Measurements from ENCODE around the gene ARIH1. TPM values are rescaled to one million over a fixed set of nuclear protein-coding genes. Genes with fewer than 3 reads are reported as not detected.

The ARIH1 gene
- total RNA-seq, 1 experiment from 2014 or later: 192 TPM

DNA sequence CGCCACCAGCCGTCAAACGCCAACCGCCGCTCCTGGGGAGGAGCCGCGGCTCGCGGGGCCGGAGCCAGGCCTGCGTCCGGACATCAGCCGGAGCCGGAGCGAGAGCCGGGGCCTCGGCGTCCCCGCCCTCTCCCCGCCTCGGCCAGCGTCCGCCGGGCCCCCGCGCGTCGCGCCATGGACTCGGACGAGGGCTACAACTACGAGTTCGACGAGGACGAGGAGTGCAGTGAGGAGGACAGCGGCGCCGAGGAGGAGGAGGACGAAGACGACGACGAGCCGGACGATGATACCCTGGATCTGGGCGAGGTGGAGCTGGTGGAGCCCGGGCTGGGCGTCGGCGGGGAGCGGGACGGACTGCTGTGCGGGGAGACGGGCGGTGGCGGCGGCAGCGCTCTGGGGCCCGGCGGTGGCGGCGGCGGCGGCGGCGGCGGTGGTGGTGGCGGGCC lies 359 bp downstream of the ARIH1 start:
- H3K9me3 ChIP-seq (ENCODE audit: control insufficient read depth, insufficient read depth, low read depth, low read length): no peaks in the 10 kb centered on the region
- in situ Hi-C loops (cut with HindIII; ENCODE audit: low pct_unique_long_range_greater_than_20kb, low sequenced_read_pairs) (no loop called here), intact Hi-C loops (cut with micrococcal nuclease; ENCODE audit: unreplicated experiment) (loop anchor here (10.0 kb wide), 1 partner anchor 100 kb away; the partner anchor contains the start of gene HEXA)
- no TSS peak for BruUV-seq (replicated peaks)
- ChIA-PET POLR2A (no interaction called here), CTCF (no interaction called here)
- no peaks in the 10 kb centered on the region for H3K27me3 ChIP-seq (ENCODE audit: control insufficient read depth, insufficient read depth, low read length)
- H3K4me1 ChIP-seq (ENCODE audit: control insufficient read depth, insufficient read depth, low read length): peaks cover 12% of the 10 kb centered on the region
- H3K27ac ChIP-seq (ENCODE audit: low read length): peak overlapping the region; percentile 98
- DNase-seq (ENCODE audit: low read depth, low spot score): no peak
- peaks cover 11% of the 10 kb centered on the region; the same call in 1 of the 2 replicates for H3K36me3 ChIP-seq (ENCODE audit: control insufficient read depth, insufficient read depth, low read length)
- TF ChIP-seq TCF7L2 (IDR thresholded peaks at IDR 0.05; ENCODE audit: low read depth, low read length) (no peak), CTCF (IDR thresholded peaks at IDR 0.05) (no peak), SIN3A (IDR thresholded peaks at IDR 0.05; ENCODE audit: borderline replicate concordance, insufficient read depth, low read depth, low read length) (no peak; the same call in 1 of the 2 replicates), POLR2AphosphoS5 (IDR thresholded peaks at IDR 0.05; ENCODE audit: low read depth, low read length) (no peak)
- TF ChIP-seq, protein P1, sequence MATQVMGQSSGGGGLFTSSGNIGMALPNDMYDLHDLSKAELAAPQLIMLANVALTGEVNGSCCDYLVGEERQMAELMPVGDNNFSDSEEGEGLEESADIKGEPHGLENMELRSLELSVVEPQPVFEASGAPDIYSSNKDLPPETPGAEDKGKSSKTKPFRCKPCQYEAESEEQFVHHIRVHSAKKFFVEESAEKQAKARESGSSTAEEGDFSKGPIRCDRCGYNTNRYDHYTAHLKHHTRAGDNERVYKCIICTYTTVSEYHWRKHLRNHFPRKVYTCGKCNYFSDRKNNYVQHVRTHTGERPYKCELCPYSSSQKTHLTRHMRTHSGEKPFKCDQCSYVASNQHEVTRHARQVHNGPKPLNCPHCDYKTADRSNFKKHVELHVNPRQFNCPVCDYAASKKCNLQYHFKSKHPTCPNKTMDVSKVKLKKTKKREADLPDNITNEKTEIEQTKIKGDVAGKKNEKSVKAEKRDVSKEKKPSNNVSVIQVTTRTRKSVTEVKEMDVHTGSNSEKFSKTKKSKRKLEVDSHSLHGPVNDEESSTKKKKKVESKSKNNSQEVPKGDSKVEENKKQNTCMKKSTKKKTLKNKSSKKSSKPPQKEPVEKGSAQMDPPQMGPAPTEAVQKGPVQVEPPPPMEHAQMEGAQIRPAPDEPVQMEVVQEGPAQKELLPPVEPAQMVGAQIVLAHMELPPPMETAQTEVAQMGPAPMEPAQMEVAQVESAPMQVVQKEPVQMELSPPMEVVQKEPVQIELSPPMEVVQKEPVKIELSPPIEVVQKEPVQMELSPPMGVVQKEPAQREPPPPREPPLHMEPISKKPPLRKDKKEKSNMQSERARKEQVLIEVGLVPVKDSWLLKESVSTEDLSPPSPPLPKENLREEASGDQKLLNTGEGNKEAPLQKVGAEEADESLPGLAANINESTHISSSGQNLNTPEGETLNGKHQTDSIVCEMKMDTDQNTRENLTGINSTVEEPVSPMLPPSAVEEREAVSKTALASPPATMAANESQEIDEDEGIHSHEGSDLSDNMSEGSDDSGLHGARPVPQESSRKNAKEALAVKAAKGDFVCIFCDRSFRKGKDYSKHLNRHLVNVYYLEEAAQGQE (IDR thresholded peaks at IDR 0.05; ENCODE audit: insufficient read depth in 1 of 2, low read depth in 2 of 2, low read length in 1 of 2): no peak
- ATAC-seq: peak; percentile 71
- H3K4me3 ChIP-seq (ENCODE audit: low read depth in 2 of 2, low read length in 2 of 2): peak overlapping the region; percentile 84

GRCh38 chr15:72474912-72475628 lies 940 bp downstream of the ARIH1 start:
- ChIA-PET CTCF (no interaction called here), POLR2A (no interaction called here)
- Histone ChIP-seq H3K27ac (ENCODE audit: low read length) (peak overlapping the region; percentile 90), H3K4me3 (ENCODE audit: low read depth in 2 of 2, low read length in 2 of 2) (peak overlapping the region; percentile 84), H3K4me1 (ENCODE audit: control insufficient read depth, insufficient read depth, low read length) (peaks cover 12% of the 10 kb centered on the region), H3K36me3 (ENCODE audit: control insufficient read depth, insufficient read depth, low read length) (peaks cover 11% of the 10 kb centered on the region; the same call in 1 of the 2 replicates), H3K9me3 (ENCODE audit: control insufficient read depth, insufficient read depth, low read depth, low read length) (no peaks in the 10 kb centered on the region), H3K27me3 (ENCODE audit: control insufficient read depth, insufficient read depth, low read length) (no peaks in the 10 kb centered on the region)
- intact Hi-C loops (cut with micrococcal nuclease; ENCODE audit: unreplicated experiment): loop anchor here (10.0 kb wide), 1 partner anchor 100 kb away; the partner anchor contains the start of gene HEXA
- in situ Hi-C loops (cut with HindIII; ENCODE audit: low pct_unique_long_range_greater_than_20kb, low sequenced_read_pairs): no loop called here
- ATAC-seq (peak; percentile 66), DNase-seq (ENCODE audit: low read depth, low spot score) (peak; percentile 27)
- 0 out of 2 replicates have a peak, but pooled peaks have one; percentile 26 for TF ChIP-seq SIN3A (IDR thresholded peaks at IDR 0.05; ENCODE audit: borderline replicate concordance, insufficient read depth, low read depth, low read length)
- TF ChIP-seq, protein P1 (IDR thresholded peaks at IDR 0.05; ENCODE audit: insufficient read depth in 1 of 2, low read depth in 2 of 2, low read length in 1 of 2): no peak
- BruUV-seq (replicated peaks): no TSS peak

Measured in Panc1 (cell line).